Endodermal cell (in vitro differentiated cells): ENCODE data around the gene SERPINA3. TPM values are rescaled to one million over a fixed set of nuclear protein-coding genes. Genes with fewer than 3 reads are reported as not detected.

ENCODE experiments used
- DNase-seq: peaks from one replicate; pipeline ENCODE4 v3.0.0-alpha.2; 2017
- H3K27ac ChIP-seq: 2 replicates; pipeline ENCODE4 v1.5.1; 2013; ENCODE audit warnings: mild to moderate bottlenecking, low read depth, low read length, moderate library complexity
- H3K27me3 ChIP-seq: 2 replicates; pipeline ENCODE4 v1.6.1; 2013; ENCODE audit warnings: mild to moderate bottlenecking, low read length, moderate library complexity; ENCODE audit not compliant: insufficient read depth, control insufficient read depth, poor library complexity, severe bottlenecking
- H3K36me3 ChIP-seq: 2 replicates; pipeline ENCODE4 v1.7.0; 2013; ENCODE audit warnings: mild to moderate bottlenecking, low read length, moderate library complexity; ENCODE audit not compliant: control insufficient read depth, insufficient read depth
- H3K4me1 ChIP-seq: one replicate; pipeline ENCODE4 v1.7.0; 2013; ENCODE audit warnings: low read length; ENCODE audit not compliant: control insufficient read depth, insufficient read depth
- H3K4me3 ChIP-seq: 2 replicates; pipeline ENCODE4 v1.5.1; 2013; ENCODE audit warnings: mild to moderate bottlenecking, low read length, moderate library complexity
- H3K9ac ChIP-seq: 2 replicates; pipeline ENCODE4 v1.6.1; 2013; ENCODE audit warnings: mild to moderate bottlenecking, low read length, moderate library complexity; ENCODE audit not compliant: poor library complexity, severe bottlenecking; ENCODE audit errors: extremely low read depth
- H3K9me3 ChIP-seq: 2 replicates; pipeline ENCODE4 v1.6.1; 2013; ENCODE audit warnings: mild to moderate bottlenecking, low read length, moderate library complexity; ENCODE audit not compliant: control insufficient read depth
- H3K27ac Mint-ChIP-seq: 2 replicates; pipeline ENCODE4 v1.8.0; 2020; ENCODE audit warnings: mixed read lengths
- H3K27me3 Mint-ChIP-seq: 2 replicates; pipeline ENCODE4 v1.8.0; 2021; ENCODE audit warnings: mild to moderate bottlenecking, mixed read lengths; ENCODE audit not compliant: insufficient read depth
- H3K36me3 Mint-ChIP-seq: 2 replicates; pipeline ENCODE4 v1.8.0; 2020; ENCODE audit warnings: low read depth, mixed read lengths
- H3K4me1 Mint-ChIP-seq: 2 replicates; pipeline ENCODE4 v1.8.0; 2020; ENCODE audit warnings: mixed read lengths
- H3K4me3 Mint-ChIP-seq: 2 replicates; pipeline ENCODE4 v1.8.0; 2020; ENCODE audit warnings: mild to moderate bottlenecking, moderate library complexity, mixed read lengths
- H3K9me3 Mint-ChIP-seq: 2 replicates; pipeline ENCODE4 v1.8.0; 2020; ENCODE audit warnings: mild to moderate bottlenecking, mixed read lengths
- WGBS, 2 experiments: methylation state at CpG; one replicate each; pipeline versions ENCODE4 v1.1.5 to v1.1.7; 2013; ENCODE audit warnings: missing lambda C conversion rate in 2 of 2, mixed read lengths in 1 of 2; ENCODE audit not compliant: insufficient coverage in 1 of 2, insufficient read length in 1 of 2; 5-methylcytosine and 5-hydroxymethylcytosine counted together
- total RNA-seq, 2 donors: library from RNA; stranded (reverse); fragmentation: NEBNext Ultra II Directional in 1 of 2; extraction: Animal tissue kit (Norgen Biotek cat#: 25700) in 1 of 2; gene quantifications; 2 replicates in 1 of 2; 3 replicates in 1 of 2; pipeline ENCODE4 v1.2.1, GENCODE V29; 2021
- TF ChIP-seq, protein P1 (sequence below): fragments of 200-600 bp; sonication (generic); conservative IDR thresholded peaks from 2 replicates; pipeline ENCODE4 v1.5.0; 2021; ENCODE audit warnings: antibody characterized with exemption, mild to moderate bottlenecking

SERPINA3 gene
- total RNA-seq, 2 donors from 2014 or later, result 0.27 TPM; not detected in 1

DNA sequence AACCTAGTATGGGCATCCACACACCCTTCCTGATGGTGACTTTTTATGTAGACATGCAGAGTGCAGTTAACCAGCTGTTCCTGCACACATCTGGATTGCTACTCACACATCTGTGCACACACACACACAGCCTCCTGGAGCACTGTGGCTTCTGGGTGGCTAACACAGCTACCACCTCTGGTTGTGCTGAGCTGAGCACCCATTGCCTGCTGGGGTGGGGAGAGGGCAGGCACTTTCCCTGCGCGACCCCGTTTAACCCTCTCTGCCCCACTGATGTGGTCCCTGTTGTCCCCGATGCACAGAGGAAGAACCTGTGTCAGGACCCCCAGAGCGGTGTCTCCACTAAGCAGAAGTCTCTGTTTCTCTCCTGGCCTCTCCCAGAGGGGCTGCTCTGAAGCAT, 14.4 kb upstream of the SERPINA3 start:
- peaks cover 26% of the 10 kb centered on the region for H3K4me1 Mint-ChIP-seq
- H3K9me3 Mint-ChIP-seq, result no peaks in the 10 kb centered on the region

DNA sequence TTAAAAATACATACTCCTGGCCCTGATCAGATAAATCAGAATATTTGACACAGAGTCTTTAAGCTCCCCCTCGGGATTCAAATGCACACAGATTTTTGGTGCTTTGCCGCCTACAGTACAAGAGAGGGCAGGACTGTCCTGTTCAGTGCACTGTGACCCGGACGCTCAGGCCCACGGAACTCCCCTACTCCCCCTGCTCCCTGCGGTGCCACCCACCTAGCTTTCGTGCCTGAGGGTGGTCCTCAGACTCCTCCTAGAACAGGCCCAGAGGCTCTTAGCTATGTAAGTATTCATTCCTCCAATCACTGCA, 13.7 kb upstream of the SERPINA3 start:
- H3K4me3 Mint-ChIP-seq, result no peak overlapping the region
- TF ChIP-seq, protein P1, sequence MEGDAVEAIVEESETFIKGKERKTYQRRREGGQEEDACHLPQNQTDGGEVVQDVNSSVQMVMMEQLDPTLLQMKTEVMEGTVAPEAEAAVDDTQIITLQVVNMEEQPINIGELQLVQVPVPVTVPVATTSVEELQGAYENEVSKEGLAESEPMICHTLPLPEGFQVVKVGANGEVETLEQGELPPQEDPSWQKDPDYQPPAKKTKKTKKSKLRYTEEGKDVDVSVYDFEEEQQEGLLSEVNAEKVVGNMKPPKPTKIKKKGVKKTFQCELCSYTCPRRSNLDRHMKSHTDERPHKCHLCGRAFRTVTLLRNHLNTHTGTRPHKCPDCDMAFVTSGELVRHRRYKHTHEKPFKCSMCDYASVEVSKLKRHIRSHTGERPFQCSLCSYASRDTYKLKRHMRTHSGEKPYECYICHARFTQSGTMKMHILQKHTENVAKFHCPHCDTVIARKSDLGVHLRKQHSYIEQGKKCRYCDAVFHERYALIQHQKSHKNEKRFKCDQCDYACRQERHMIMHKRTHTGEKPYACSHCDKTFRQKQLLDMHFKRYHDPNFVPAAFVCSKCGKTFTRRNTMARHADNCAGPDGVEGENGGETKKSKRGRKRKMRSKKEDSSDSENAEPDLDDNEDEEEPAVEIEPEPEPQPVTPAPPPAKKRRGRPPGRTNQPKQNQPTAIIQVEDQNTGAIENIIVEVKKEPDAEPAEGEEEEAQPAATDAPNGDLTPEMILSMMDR, result no peak
- peaks cover 6% of the 10 kb centered on the region for H3K27me3 Mint-ChIP-seq
- no peak overlapping the region for H3K27ac ChIP-seq
- H3K36me3 ChIP-seq, result no peaks in the 10 kb centered on the region
- WGBS, 2 experiments, result 87 to 100% methylated on average over 2 to 7 of the region's 7 CpGs
- H3K4me1 ChIP-seq, result peaks cover 12% of the 10 kb centered on the region
- H3K27me3 ChIP-seq, result no peaks in the 10 kb centered on the region
- H3K36me3 Mint-ChIP-seq, result no peaks in the 10 kb centered on the region
- H3K9me3 Mint-ChIP-seq, result no peaks in the 10 kb centered on the region
- H3K4me3 ChIP-seq, result no peak overlapping the region
- H3K9me3 ChIP-seq, result no peaks in the 10 kb centered on the region
- H3K4me1 Mint-ChIP-seq, result peaks cover 26% of the 10 kb centered on the region
- H3K9ac ChIP-seq, result no peak overlapping the region
- peak overlapping the region; percentile 40 for H3K27ac Mint-ChIP-seq
- DNase-seq, result no peak

More for the DNA sequence above, 14.4 kb upstream of the SERPINA3 start:
- WGBS, 2 experiments, result 91 to 94% methylated on average over 4 to 5 of the region's 5 CpGs
- peaks cover 6% of the 10 kb centered on the region for H3K27me3 Mint-ChIP-seq
- no peaks in the 10 kb centered on the region for H3K27me3 ChIP-seq
- no peaks in the 10 kb centered on the region for H3K36me3 Mint-ChIP-seq
- TF ChIP-seq, protein P1, result no peak
- DNase-seq, result no peak
- no peaks in the 10 kb centered on the region for H3K9me3 ChIP-seq
- no peak overlapping the region for H3K27ac Mint-ChIP-seq
- peaks cover 12% of the 10 kb centered on the region for H3K4me1 ChIP-seq
- no peaks in the 10 kb centered on the region for H3K36me3 ChIP-seq
- H3K27ac ChIP-seq, result no peak overlapping the region
- H3K9ac ChIP-seq, result no peak overlapping the region
- no peak overlapping the region for H3K4me3 Mint-ChIP-seq
- H3K4me3 ChIP-seq, result no peak overlapping the region

DNA sequence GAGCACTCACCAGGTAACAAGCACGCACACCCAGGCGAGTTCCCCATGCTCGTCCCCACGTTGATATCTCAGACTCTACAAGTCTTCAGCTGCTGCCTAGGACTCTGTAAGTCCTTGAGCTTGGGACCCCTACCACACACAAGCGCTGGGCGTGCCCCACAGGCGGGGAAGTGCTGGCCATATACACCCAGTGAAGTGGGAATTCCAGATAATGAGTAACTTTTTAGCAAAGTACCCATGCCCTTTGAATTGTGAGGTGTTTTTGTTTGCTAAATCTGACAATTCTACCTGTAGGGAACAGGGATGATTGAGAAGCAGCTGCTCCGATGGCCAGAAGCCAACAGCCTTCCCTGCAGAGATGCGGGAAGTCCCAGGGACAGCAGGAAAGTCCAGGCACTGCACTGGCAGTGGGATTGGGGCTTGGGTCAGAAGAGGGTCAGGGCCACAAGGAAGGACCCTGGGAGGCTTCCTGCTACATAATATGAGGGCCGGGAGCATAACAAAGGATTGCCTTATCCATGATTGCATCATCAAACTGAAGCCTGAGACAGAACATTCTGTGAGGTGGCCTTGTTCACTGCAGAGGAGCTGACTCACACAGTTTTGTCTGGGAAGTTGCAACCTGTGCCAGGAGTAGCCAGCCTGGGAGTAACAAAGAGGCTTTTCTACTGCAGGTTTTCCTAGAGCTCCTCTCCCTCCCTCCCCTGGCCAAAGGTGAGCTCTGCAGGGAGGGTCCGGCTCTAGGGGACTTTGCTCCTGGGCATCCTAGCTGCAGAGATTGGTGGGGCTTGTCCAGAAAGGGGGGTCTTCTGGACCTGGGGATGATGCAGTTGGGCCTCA, 13.2 kb upstream of the SERPINA3 start:
- Mint-ChIP-seq H3K4me1 (peaks cover 26% of the 10 kb centered on the region), H3K36me3 (no peaks in the 10 kb centered on the region), H3K27ac (peak overlapping the region; percentile 40), H3K9me3 (no peaks in the 10 kb centered on the region), H3K27me3 (peaks cover 4% of the 10 kb centered on the region), H3K4me3 (no peak overlapping the region)
- no peaks in the 10 kb centered on the region for H3K9me3 ChIP-seq
- TF ChIP-seq, protein P1, result peak; percentile 56
- WGBS, 2 experiments, result 74 to 79% methylated on average over 7 to 11 of the region's 11 CpGs
- H3K4me1 ChIP-seq, result peaks cover 12% of the 10 kb centered on the region
- peak; percentile 70 for DNase-seq
- H3K4me3 ChIP-seq, result no peak overlapping the region
- peak overlapping the region; percentile 42 for H3K27ac ChIP-seq
- no peak overlapping the region for H3K9ac ChIP-seq
- H3K36me3 ChIP-seq, result no peaks in the 10 kb centered on the region
- H3K27me3 ChIP-seq, result no peaks in the 10 kb centered on the region
